Epithelial cell of prostate (primary cell): ENCODE data around the gene CT45A6.
"Not testable (repeated sequence)": the region's sequence is repeated elsewhere in the genome, so short reads cannot be mapped to it uniquely, and the experiment has no call there.

ENCODE experiments used
- DNase-seq: peaks from one replicate; pipeline ENCODE4 v3.0.0-alpha.2; 2011; ENCODE audit warnings: low read depth, low spot score
- H3K27ac ChIP-seq: fragments of 450-650 bp; 2 replicates; pipeline ENCODE4 v1.5.1; 2017; ENCODE audit warnings: mild to moderate bottlenecking

The CT45A6 gene, protein sequence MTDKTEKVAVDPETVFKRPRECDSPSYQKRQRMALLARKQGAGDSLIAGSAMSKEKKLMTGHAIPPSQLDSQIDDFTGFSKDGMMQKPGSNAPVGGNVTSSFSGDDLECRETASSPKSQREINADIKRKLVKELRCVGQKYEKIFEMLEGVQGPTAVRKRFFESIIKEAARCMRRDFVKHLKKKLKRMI

DNA sequence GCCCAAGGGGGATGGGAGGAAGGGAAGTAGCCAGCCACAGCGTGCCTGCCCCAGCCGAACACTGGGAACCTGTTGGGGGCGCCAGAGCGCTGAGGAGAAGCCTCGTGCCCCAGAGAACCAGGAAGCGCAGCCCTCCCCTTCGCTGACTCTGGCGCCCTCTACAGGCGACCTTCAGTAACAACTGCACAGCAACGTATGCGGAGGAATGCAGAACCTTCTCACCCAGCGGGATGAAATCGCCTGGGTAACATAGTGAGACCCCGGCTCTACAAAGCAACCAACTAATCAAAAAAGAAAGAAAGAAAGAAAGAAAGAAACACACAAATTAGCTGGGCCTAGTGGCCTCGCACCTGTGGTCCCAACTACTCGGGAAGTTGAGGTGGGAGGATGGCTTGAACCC is at the start of gene CT45A6:
TSS of gene CT45A6 (minus strand) at position 101 of the 400 bp plus-strand sequence. CDS start 3,794 bp downstream, outside the sequence.
- not testable (repeated sequence) for DNase-seq, H3K27ac ChIP-seq

- H3K27ac ChIP-seq, DNase-seq: not testable (repeated sequence)
These were observed 34.6 kb upstream of the CT45A6 start, which contains the start of gene CT45A7 for GRCh38 chrX:135837180-135837579. CT45A7 (minus strand) TSS chrX:135837280; CDS start chrX:135833533, 3,747 bp downstream.

GRCh38 chrX:135819912-135820311 is 17.3 kb upstream of the CT45A6 start, which contains the start of gene CT45A2:
CT45A2 (minus strand) TSS chrX:135820012; CDS start chrX:135816265, 3,747 bp downstream.
- not testable (repeated sequence) for DNase-seq, H3K27ac ChIP-seq

DNA sequence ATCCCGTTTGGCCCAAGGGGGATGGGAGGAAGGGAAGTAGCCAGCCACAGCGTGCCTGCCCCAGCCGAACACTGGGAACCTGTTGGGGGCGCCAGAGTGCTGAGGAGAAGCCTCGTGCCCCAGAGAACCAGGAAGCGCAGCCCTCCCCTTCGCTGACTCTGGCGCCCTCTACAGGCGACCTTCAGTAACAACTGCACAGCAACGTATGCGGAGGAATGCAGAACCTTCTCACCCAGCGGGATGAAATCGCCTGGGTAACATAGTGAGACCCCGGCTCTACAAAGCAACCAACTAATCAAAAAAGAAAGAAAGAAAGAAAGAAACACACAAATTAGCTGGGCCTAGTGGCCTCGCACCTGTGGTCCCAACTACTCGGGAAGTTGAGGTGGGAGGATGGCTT is 17.2 kb downstream of the CT45A6 start, which contains the start of gene CT45A5:
TSS of gene CT45A5 (minus strand) at position 101 of the 400 bp plus-strand sequence. CDS start 3,774 bp downstream, outside the sequence.
- not testable (repeated sequence) for H3K27ac ChIP-seq, DNase-seq

- H3K27ac ChIP-seq, DNase-seq: not testable (repeated sequence)
These were observed 34.5 kb downstream of the CT45A6 start, which contains the start of gene CT45A3 for GRCh38 chrX:135768091-135768490. CT45A3 (minus strand) TSS chrX:135768191; CDS start chrX:135764444, 3,747 bp downstream.

GRCh38 chrX:135744739-135745138 is 57.8 kb downstream of the CT45A6 start:
- DNase-seq, H3K27ac ChIP-seq: not testable (repeated sequence)
